Stimulated activated CD8-positive, alpha-beta memory T cell treated with anti-CD3 and anti-CD28 coated beads, Interleukin-7, amount 100 ng/mL, for 1 hour (primary cell): ENCODE measurements around the gene USH1G.
"Not testable (repeated sequence)": the region's sequence is repeated elsewhere in the genome, so short reads cannot be mapped to it uniquely, and the experiment has no call there.

Source experiments
- DNase-seq, 2 donors: peaks; one replicate each; pipeline ENCODE4 v3.0.0-alpha.2; 2020; ENCODE audit warnings: low read depth in 2 of 2

USH1G gene

GRCh38 chr17:74922694-74923537 lies at the start of gene USH1G:
USH1G (minus strand) TSS chr17:74923255; CDS start chr17:74923073, 182 bp downstream.
- DNase-seq, result no peak

- DNase-seq, result peak; percentile 69 to 75
These were observed 49.3 kb upstream of the USH1G start, which contains the start of gene HID1 for GRCh38 chr17:74972107-74972972. HID1 (minus strand) TSS chr17:74972759; CDS start chr17:74972656, 103 bp downstream.

- no peak for DNase-seq
These were observed 48.7 kb upstream of the USH1G start for GRCh38 chr17:74971842-74972106.

GRCh38 chr17:74971069-74971841 lies 48.2 kb upstream of the USH1G start:
- no peak for DNase-seq

- no peak for DNase-seq
These were observed 47.3 kb upstream of the USH1G start for GRCh38 chr17:74970395-74970794.

- DNase-seq, result not testable (repeated sequence)
These were observed 46.4 kb upstream of the USH1G start for GRCh38 chr17:74969501-74969900.

- no peak for DNase-seq
These were observed 45.3 kb upstream of the USH1G start for GRCh38 chr17:74968361-74968780.

GRCh38 chr17:74964988-74965622 lies 42.0 kb upstream of the USH1G start:
- no peak for DNase-seq

GRCh38 chr17:74964246-74964761 lies 41.2 kb upstream of the USH1G start:
- no peak for DNase-seq

GRCh38 chr17:74963656-74964055 lies 40.6 kb upstream of the USH1G start:
- no peak for DNase-seq

GRCh38 chr17:74962622-74963394 lies 39.8 kb upstream of the USH1G start:
- DNase-seq, result no peak

GRCh38 chr17:74961657-74962350 lies 38.7 kb upstream of the USH1G start:
- DNase-seq, result peak; percentile 58 to 75

GRCh38 chr17:74960570-74961342 lies 37.7 kb upstream of the USH1G start:
- no peak for DNase-seq

- DNase-seq, result no peak
These were observed 36.9 kb upstream of the USH1G start for GRCh38 chr17:74959826-74960515.

GRCh38 chr17:74957935-74958740 lies 35.1 kb upstream of the USH1G start:
- DNase-seq, result peak; percentile 58 to 71

GRCh38 chr17:74956093-74956492 lies 33.0 kb upstream of the USH1G start:
- DNase-seq, result no peak

GRCh38 chr17:74954665-74955421 lies 31.8 kb upstream of the USH1G start:
- no peak for DNase-seq
